SK-N-SH (cell line): ENCODE measurements around the gene CEP85.

Source experiments
- CHD2 ChIP-seq: fragments of 150-350 bp; IDR thresholded peaks from 2 replicates; pipeline ENCODE4 v1.6.1; 2018; ENCODE audit warnings: low read length; ENCODE audit not compliant: partially characterized antibody
- CTCF ChIP-seq: fragments of 200-600 bp; sonication (generic); IDR thresholded peaks from 2 replicates; pipeline ENCODE4 v1.6.1; 2017; ENCODE audit warnings: antibody characterized with exemption, mild to moderate bottlenecking, moderate library complexity
- FOSL2 ChIP-seq: IDR thresholded peaks from 2 replicates; pipeline ENCODE4 v1.4.0; 2012; ENCODE audit warnings: low read depth, mild to moderate bottlenecking, moderate library complexity, borderline replicate concordance
- FOXM1 ChIP-seq: IDR thresholded peaks from 2 replicates; pipeline ENCODE4 v1.4.0; 2012; ENCODE audit warnings: low read depth, mild to moderate bottlenecking
- IRF3 ChIP-seq: fragments of 150-350 bp; IDR thresholded peaks from 2 replicates; pipeline ENCODE4 v1.6.1; 2016; ENCODE audit warnings: mild to moderate bottlenecking, low read depth, low read length
- MAX ChIP-seq: IDR thresholded peaks from 2 replicates; pipeline ENCODE4 v1.4.0; 2012; ENCODE audit warnings: low read depth
- MXI1 ChIP-seq: IDR thresholded peaks from 2 replicates; pipeline ENCODE4 v1.6.1; 2012; ENCODE audit warnings: mild to moderate bottlenecking, low read depth, low read length, improper control_type of control experiment
- REST ChIP-seq: IDR thresholded peaks from 2 replicates; pipeline ENCODE4 v1.6.1; 2012; ENCODE audit warnings: mild to moderate bottlenecking, low read depth, low read length, moderate library complexity
- SMC3 ChIP-seq: IDR thresholded peaks from 2 replicates; pipeline ENCODE4 v1.6.1; 2012; ENCODE audit warnings: low read depth, low read length, improper control_type of control experiment
- ZBTB33 ChIP-seq: IDR thresholded peaks from 2 replicates; pipeline ENCODE4 v1.4.0; 2012; ENCODE audit warnings: low read depth, borderline replicate concordance

- no peak for TF ChIP-seq CTCF
- no peak for TF ChIP-seq FOXM1
- no peak for TF ChIP-seq CHD2
- no peak for TF ChIP-seq SMC3
- no peak for TF ChIP-seq REST
- no peak for TF ChIP-seq IRF3
- no peak for TF ChIP-seq MXI1
- TF ChIP-seq ZBTB33, result no peak
- no peak for TF ChIP-seq MAX
- no peak for TF ChIP-seq FOSL2
These were observed 33.6 kb upstream of the CEP85 start for GRCh38 chr1:26200413-26200812.
